NOMO-1 (cell line): ENCODE measurements around the gene SARNP.
"Not testable (repeated sequence)": the region's sequence is repeated elsewhere in the genome, so short reads cannot be mapped to it uniquely, and the experiment has no call there.

Source experiments
- DNase-seq, 2 experiments: peaks; one replicate each; lab custom pipeline; 2025; ENCODE audit not compliant: unreplicated experiment in 2 of 2; lab: John Stamatoyannopoulos, UW

Gene SARNP, protein sequence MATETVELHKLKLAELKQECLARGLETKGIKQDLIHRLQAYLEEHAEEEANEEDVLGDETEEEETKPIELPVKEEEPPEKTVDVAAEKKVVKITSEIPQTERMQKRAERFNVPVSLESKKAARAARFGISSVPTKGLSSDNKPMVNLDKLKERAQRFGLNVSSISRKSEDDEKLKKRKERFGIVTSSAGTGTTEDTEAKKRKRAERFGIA

DNA sequence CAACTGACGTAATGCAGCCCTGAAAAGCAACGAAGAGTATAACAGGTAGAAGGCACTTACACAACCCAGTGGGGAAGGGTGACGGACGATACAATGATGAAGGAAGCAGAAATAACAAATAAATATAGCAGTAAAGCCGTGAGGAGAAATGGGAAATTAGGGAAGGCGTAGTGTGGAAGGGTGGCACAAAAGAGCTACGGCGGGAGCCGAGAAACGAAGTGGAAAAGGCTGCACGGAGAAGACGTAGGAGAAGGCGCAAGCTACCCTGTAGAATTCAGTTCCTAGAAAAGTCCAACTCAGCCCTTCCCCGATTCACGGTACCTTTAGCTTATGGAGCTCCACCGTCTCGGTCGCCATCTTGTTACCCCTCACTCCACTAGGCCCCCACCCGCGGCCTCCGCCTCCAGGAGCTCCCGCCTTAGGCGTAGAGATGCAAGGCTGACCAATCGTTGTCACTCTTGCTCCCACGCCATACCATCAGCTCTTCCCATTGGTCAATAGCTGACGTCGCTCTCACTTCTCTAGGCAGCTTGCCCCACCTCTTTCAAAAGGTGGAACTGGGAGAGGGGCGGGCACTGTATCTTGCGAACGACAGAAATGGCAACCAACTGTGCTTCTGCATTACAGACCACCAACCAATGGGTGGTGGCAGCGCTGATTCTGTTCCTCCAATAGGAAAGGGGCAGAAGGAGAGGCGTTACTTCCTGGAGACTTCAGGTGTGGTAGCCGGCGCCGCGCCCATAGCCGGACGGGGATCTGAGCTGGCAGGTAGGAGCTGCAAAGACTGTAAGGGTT, at the start of gene SARNP, which contains the start of gene ORMDL2:
Gene SARNP, minus strand, starts transcription at position 380 of the 795 bp plus-strand sequence. Its CDS starts 23 bp downstream, at position 357.
Gene ORMDL2, plus strand, starts transcription at position 697 of the 795 bp plus-strand sequence. CDS start 959 bp downstream, outside the sequence.
- DNase-seq, result peak; percentile 98 to 100

DNA sequence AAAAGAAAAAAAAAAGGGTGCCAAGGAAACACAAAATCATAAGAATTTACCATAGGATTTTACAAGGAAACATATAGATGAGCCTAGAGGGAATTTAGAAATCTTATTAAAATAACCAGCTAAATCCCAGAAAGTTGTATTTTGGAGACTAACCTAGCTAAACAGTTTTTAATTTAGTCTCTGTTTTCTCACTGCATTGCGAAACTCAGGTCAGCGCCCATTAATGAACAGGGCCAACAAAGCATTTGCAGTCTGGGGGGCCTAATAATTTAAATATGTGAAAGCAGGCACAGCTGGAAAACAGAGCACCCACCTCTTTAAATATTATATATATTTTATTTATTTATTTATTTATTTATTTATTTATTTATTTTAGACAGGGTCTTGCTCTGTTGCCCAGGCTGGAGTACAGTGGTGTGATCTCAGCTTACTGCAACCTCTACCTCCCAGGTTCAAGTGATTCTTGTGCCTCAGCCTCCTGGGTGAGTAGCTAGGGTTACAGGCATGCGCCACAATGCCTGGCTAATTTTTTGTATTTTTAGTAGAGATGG, 49.0 kb upstream of the SARNP start:
- not testable (repeated sequence) for DNase-seq

DNA sequence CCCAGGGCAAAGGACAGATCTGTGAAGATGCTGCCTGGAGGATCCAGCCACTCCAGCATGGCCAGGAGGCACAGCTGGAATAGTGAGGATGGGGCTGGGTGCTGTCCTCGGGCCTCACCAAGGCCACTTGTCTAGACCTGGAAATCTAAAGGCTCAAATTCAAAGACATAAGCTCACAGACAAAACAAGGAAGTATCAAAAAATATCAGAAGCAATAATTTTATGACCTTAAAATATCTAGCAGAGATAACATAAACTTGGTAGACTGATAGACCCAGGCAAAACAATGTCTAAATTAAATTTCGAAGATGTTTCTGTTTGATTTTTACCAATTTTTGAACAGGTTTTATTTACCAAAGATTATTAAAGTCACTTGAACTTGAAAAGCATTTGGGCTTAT, 47.8 kb upstream of the SARNP start:
- no peak for DNase-seq

DNA sequence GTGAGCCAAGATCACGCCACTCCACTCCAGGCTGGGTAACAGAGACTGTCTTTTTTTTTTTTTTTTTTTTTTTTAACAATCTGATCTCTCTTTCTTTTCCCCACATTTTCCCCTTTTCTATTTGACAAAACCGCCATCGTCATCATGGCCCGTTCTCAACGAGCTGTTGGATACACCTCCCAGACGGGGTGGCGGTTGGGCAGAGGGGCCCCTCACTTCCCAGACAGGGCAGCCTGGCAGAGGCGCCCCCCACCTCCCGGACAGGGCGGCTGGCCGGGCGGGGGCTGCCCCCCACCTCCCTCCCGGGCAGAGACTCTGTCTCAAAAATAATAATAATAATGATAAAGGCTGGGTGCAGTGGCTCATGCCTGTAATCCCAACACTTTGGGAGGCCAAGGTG, 45.4 kb upstream of the SARNP start:
- not testable (repeated sequence) for DNase-seq

DNA sequence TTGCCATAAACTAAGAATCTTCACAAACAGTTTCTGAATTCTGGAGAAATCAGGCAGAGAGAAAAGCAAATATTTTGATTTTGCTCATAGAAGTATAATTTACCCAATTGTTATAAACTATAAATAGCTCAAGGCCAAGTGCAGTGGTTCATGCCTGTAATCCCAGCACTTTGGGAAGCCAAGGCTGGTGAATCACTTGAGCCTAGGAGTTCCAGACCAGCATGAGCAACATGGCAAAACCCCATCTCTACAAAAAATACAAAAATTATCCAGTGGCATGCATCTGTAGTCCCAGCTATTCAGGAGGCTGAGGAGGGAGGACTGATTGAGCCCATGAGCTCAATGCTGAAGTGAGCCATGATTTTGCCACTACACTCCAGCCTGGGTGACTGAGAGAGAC, 44.8 kb upstream of the SARNP start:
- DNase-seq, result no peak

DNA sequence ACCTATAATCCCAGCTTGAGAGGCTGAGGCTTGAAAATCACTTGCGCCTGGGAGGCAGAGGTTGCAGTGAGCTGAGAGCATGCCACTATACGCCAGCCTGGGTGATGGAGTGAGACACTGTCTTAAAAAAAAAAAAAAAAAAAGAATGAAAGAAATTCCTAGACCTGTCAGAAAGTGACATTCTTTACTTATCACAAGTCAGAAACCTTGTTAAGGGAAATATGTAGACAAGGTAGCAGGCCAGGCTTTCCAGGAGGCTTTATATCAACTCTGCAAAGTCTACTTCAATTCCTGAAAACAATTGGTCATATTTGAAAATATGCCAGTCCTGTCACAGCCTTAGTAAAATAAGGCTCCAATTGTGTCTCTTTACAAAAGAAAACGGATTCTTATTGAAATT, 44.3 kb upstream of the SARNP start:
- DNase-seq, result no peak

DNA sequence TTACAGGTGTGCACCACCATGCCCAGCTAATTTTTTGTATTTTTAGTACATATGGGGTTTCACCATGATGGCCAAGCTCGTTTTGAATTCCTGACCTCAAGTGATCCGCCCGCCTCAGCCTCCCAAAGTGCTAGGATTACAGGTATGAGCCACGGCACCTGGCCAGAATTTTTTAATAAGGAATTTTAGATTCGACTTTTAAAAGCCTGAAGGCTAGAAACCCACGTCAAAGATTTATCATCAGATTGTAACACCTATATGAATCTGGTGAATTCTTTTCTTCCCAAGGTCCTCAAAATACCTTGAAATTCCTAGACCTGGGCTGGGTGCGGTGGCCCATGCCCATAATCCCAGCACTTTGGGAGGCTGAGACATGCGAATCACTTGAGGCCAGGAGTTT, 43.9 kb upstream of the SARNP start:
- no peak for DNase-seq

DNA sequence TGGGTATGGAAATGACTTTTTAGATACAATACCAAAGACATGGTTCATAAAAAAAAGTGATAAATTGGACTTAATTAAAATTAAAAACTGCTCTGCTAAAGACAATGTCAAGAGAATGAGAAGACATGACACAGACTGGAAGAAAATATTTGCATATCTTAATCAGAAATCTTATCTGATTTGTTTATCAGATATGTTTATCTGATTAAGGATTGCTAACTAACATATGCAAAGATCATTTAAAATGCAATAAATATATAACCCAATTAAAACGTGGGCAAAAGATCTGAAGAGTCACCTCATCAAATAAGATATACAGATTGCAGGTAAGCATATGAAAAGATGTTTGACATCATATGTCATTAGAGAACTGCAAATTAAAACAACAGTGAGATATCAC, 35.2 kb upstream of the SARNP start:
- no peak for DNase-seq

DNA sequence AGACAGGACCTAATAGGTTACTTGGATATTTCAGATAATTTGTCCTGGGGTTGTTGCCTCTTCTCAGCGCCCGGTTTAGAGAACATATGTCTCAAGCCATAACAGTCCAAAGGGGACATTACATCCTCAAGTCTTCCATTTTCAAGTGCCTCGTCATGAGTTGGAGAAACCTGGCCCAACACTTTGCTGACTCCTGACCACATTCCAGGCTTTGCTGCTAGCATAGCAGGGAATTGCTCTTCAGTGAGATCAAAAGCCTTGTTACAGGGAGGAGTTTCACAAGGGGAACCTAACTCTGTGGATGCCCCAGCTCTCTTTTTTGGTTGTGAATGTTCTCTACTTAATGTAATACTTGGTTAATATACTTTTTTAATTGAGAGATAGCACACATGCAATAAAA, 33.4 kb upstream of the SARNP start:
- no peak for DNase-seq

DNA sequence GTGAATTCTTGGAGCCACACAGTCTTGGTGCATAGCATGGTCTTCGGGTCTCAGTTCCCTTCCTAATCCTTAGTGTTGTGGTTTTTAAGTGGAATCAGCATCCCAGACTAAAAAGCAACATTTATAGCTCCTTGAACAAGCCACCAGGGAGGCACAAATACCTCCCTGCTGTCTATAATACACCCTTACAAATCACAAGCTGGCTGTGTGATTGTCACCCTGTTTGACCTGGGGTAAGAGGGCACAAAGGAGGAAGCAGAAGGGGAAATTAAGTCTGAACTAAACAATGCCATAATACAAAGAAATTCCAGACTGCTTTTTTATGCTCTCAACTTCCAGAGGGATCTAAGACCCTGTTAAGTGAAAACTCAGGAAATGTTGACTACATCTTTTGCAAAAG, 32.9 kb upstream of the SARNP start:
- DNase-seq, result no peak

DNA sequence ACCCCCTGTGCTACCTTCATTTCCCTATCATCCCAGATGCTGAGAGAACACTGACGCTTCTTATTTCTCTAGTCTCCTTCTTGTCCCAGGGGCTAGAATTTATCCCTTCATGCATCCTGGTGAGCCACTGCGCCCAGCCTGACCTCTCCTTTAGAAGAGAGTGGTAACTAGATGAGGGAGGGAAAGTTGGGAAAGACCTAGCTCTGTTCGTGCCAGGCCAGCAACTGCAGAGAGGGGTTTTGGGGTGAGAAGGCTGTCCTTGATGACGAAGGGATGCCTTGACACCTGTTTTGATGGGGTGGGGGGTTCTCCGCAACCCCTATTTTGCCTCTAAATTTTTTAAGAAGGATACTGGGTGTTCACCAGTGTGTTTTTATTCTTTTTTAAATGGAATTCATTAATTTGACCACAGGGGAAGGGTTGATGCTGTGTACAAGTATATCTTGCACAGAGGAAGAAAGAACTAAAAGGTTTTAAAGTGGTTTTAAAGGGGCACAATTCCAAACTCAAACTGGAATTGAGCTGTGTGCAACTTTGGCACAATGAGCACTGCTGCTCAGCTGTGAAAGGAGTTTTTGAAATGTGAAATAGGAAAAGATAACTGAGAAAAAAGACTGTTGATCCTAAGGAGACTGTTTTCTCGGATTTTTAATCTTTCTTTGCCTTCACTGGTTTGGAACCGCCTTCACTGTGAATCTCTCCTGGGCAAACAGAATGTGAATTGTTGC, 32.3 kb upstream of the SARNP start:
- no peak for DNase-seq

DNA sequence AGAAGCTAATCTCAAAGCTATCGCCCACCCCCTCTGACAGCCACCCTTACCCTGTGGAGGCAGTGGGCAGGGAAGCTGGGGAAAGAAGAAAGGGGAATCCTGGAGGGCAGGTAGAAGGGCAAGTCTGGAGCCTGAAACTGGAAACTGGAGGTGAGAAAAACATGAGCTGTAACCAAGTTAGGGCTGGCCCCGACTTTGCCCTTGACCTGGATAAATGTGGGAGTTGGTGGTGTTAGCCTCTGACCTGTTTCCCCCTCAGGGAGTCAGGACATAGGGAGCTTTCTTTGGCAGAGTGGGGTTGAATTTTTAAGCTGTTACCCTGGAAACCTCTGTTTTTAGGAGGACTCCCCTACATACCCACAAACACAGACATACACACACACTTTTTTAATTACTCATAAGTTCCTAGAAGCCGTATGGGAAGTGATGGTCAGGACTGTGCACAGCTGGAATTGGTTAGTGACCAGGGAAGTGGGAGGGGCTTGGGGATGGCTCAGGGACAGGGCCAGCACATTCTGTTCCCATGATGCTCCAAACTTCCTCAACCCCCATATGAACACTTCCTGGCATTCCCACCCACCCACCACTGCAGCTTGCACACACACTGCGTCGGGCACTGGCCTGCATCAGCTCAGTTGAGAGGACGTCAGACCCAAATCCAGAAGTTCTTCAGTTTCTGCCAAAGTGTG, 30.2 kb upstream of the SARNP start:
- no peak for DNase-seq

DNA sequence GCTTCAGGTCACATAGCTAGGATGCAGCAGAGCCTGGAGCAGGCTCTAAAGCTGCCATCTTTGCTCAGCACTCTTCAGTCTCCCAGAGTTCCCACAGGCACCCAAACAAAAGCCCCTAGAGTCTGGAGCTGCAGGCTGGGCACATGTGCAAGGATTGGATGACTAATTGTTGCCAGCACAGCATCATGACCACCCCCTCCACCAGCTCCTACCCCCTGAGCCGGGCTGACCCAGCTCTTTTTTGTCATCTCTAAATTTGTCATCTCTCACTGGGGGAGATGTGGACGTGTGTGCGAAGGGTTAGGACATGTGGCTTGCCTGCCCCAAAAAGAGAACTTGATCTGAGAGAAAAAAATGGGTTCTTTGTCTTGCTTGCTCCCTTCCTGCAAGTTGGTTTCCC, 29.5 kb upstream of the SARNP start:
- DNase-seq, result no peak

DNA sequence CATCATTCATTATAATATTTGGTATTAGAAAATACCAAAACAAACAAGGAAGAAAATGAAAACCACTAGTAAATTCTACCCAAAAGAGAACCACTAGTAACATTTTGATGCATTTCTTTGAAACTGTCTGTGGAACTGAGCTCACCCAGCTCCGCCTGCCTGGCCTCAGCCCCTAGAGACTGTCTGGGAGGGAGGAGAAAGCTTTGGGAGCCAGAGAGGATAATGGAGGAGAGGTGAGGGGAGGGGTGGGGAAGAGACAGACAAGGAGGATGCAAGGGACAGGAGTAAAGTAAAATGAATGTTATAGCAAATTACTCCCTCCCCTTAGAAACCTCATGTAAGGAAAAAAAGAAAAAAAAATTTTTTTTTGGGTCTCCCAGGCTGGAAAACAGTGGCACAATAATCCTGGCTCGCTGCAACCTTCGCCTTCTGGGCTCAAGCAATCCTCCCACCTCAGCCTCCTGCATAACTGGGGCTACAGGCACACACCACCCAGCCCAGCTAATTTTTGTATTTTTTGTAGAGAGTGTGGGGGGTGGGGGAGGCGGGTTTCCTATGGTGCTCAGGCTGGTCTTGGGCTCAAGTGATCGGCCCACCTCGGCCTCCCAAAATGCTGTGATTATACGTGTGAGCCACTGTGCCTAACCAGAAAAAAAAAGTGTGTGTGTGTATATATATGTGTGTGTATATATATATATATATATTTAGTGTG, 28.4 kb upstream of the SARNP start:
- DNase-seq, result no peak

DNA sequence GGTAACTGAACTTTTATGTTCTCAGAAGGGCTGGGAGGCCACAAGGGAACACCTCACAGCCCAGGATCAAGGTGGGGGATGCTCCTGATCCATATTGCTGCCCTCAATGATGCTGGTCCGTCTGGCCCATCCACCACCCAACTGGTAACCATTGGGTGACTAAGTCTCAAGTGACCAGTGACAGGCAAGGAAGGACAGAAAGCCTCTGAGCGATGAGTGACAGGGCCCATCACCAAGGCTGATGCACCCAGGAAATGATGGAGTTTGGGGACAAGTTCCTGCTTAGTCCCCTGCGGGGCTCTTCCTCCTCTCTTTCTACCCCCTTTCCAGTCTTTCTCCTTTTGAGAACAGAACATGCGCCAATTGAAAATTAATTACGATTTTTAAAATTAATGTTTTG, 27.8 kb upstream of the SARNP start:
- no peak for DNase-seq

DNA sequence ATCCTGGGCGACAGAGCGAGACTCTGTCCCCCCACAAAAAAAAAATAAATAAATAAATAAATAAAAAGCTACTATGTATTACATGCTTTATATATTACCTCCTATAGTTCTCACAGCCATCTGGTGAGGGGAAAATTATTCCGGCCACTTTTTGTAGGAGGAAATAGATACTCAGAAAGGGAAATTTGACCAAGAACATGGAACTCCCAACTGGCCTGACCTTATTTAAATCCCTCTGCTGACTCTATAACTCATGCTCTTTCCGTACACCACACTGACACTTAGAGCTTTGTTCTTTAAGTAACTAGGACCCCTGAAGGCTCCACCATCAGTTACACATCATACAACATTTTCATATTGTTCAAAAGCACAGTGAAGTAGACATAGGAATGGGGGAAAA, 27.4 kb upstream of the SARNP start:
- DNase-seq, result no peak

DNA sequence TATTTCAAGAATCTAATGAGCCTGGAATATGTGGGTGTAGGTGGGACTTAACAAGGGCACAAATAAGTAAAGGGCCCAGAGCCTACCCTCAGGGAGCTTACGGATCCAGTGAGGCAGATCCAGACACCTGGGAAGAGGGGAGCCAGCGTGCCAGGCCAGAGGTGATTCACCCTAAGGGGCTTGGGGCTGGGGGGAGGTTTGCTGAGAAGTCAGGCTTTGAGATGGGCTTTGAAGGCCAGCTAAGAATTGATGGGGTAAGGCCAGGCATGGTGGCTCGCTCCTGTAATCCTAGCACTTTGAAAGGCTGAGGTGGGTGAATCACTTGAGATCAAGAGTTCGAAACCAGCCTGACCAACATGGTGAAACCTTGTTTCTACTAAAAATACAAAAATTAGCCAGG, 25.9 kb upstream of the SARNP start:
- DNase-seq, result no peak

DNA sequence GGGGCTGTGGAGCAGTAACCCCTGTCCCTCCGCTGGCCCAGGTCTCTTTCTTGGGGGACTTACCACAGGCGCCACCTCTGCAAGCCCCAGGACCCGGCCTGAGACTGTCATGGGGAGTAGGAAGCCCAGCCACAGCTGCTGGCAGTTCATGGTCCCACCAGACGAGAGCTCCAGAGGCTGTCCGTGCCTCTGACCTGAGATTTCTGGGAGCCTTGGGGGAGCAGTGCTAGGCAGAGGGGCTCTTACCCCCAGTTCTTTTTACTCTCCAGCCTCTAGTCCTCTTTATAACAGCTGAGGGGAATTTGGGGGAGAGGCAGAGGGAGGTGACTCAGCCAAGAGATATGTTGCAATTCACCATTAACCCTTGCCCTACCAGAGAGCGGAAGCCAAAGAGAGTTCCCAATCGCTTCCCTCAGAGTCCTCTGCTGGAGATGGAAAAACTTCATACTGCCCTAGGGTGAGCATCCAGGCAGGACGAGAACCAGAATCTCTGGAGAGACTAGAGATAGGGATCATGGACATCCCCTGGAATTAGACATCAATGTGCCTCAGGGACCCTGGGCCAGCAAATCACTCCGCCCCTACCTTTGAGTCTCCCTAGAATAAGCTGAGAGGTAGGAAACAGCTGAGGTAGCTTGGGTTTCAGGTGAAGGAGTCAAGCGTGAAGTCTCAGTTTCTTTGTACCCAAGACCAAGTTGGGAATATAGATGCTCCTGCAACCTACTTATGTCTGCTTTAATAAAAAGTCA, 25.3 kb upstream of the SARNP start, which contains the start of gene MMP19:
Gene MMP19, minus strand, starts transcription at position 256 of the 749 bp plus-strand sequence. Its CDS starts 106 bp downstream, at position 150.
- peak; percentile 56 for DNase-seq
